HepG2 (cell line): Measurements from ENCODE around the gene DCLRE1C. TPM values are rescaled to one million over a fixed set of nuclear protein-coding genes. Genes with fewer than 3 reads are reported as not detected.

Source experiments
- HOXD1 ChIP-seq: sonication (generic); formaldehyde crosslinking; IDR thresholded peaks from 2 replicates; pipeline ENCODE4 v1.5.0; 2020; ENCODE audit warnings: missing genetic modification reagents
- JUN ChIP-seq: sonication (generic); formaldehyde crosslinking; IDR thresholded peaks from 2 replicates; pipeline ENCODE4 v1.4.0; 2020; ENCODE audit warnings: mild to moderate bottlenecking, missing genetic modification reagents
- KAT2B ChIP-seq: fragments of 150-350 bp; IDR thresholded peaks from 2 replicates; pipeline ENCODE4 v1.6.1; 2014; ENCODE audit warnings: low read depth, low read length, borderline replicate concordance
- KAT7 ChIP-seq: IDR thresholded peaks from 2 replicates; pipeline ENCODE4 v1.6.1; 2018; ENCODE audit warnings: borderline replicate concordance, missing compliant biosample characterization
- MED8 ChIP-seq: sonication (generic); formaldehyde crosslinking; IDR thresholded peaks from 2 replicates; pipeline ENCODE4 v1.8.1; 2023; ENCODE audit warnings: mild to moderate bottlenecking, missing genetic modification reagents; ENCODE audit not compliant: insufficient replicate concordance
- NR2F2 ChIP-seq: IDR thresholded peaks from 2 replicates; pipeline ENCODE4 v1.6.1; 2012; ENCODE audit warnings: low read depth, inconsistent platforms, borderline replicate concordance
- REXO4 ChIP-seq: sonication (generic); formaldehyde crosslinking; IDR thresholded peaks from 2 replicates; pipeline ENCODE4 v1.8.0; 2022; ENCODE audit warnings: missing genetic modification reagents, mild to moderate bottlenecking, borderline replicate concordance
- SMAD9 ChIP-seq: sonication (generic); formaldehyde crosslinking; IDR thresholded peaks from 2 replicates; pipeline ENCODE4 v1.5.1; 2020; ENCODE audit warnings: mild to moderate bottlenecking, missing genetic modification reagents
- SNAI1 ChIP-seq: sonication (generic); formaldehyde crosslinking; IDR thresholded peaks from 2 replicates; pipeline ENCODE4 v1.5.0; 2020; ENCODE audit warnings: mild to moderate bottlenecking, missing genetic modification reagents, borderline replicate concordance
- TRIM24 ChIP-seq: sonication (generic); formaldehyde crosslinking; IDR thresholded peaks from 2 replicates; pipeline ENCODE4 v1.8.0; 2022; ENCODE audit warnings: mild to moderate bottlenecking, missing genetic modification reagents
- ZBTB20 ChIP-seq: sonication (generic); formaldehyde crosslinking; IDR thresholded peaks from 2 replicates; pipeline ENCODE4 v1.8.1; 2023; ENCODE audit warnings: missing genetic modification reagents, low read depth, mild to moderate bottlenecking, borderline replicate concordance
- ZNF138 ChIP-seq: sonication (generic); formaldehyde crosslinking; IDR thresholded peaks from 2 replicates; pipeline ENCODE4 v1.5.0; 2020; ENCODE audit warnings: mild to moderate bottlenecking, low read depth, missing genetic modification reagents
- ZNF296 ChIP-seq: sonication (generic); formaldehyde crosslinking; conservative IDR thresholded peaks from 2 replicates; pipeline ENCODE4 v1.5.0; 2020; ENCODE audit warnings: mild to moderate bottlenecking, missing genetic modification reagents
- ZNF343 ChIP-seq: sonication (generic); formaldehyde crosslinking; IDR thresholded peaks from 2 replicates; pipeline ENCODE4 v1.4.0; 2020; ENCODE audit warnings: mild to moderate bottlenecking, missing genetic modification reagents
- ZNF484 ChIP-seq: sonication (generic); formaldehyde crosslinking; IDR thresholded peaks from 2 replicates; pipeline ENCODE4 v1.5.1; 2020; ENCODE audit warnings: mild to moderate bottlenecking, low read depth, missing genetic modification reagents, borderline replicate concordance
- ZNF839 ChIP-seq: sonication (generic); formaldehyde crosslinking; IDR thresholded peaks from 2 replicates; pipeline ENCODE4 v1.4.0; 2020; ENCODE audit warnings: missing genetic modification reagents, mild to moderate bottlenecking, borderline replicate concordance
- polyA plus RNA-seq, 8 experiments: library from polyadenylated mRNA; depleted of rRNA in 3 of 8; stranded (reverse) in 7 of 8; unstranded in 1 of 8; fragments of >200 nt; fragmentation: Illumina TruSeq in 4 of 8; extraction: Trizol in 4 of 8; gene quantifications; 2 replicates each; pipeline versions ENCODE4 v1.2.1 to v1.2.3, GENCODE V29; 2011 to 2016; ENCODE audit warnings: low read depth in 4 of 8, missing spikeins in 1 of 8, mixed read lengths in 1 of 8; ENCODE audit not compliant: insufficient read depth in 1 of 8
- total RNA-seq, 5 experiments: library from RNA; depleted of rRNA; stranded (reverse); fragments of >200 nt; fragmentation: Illumina TruSeq; extraction: Trizol; gene quantifications; 2 replicates each; pipeline ENCODE4 v1.2.3, GENCODE V29; 2016; ENCODE audit warnings: low read depth in 1 of 5
- TF ChIP-seq, protein P1 (sequence below): sonication (generic); formaldehyde crosslinking; IDR thresholded peaks from 2 replicates; pipeline ENCODE4 v1.8.1; 2023; ENCODE audit warnings: missing genetic modification reagents, inconsistent platforms, borderline replicate concordance
- TF ChIP-seq, protein P2 (sequence below): sonication (generic); formaldehyde crosslinking; IDR thresholded peaks from 2 replicates; pipeline ENCODE4 v1.8.1; 2023; ENCODE audit warnings: mild to moderate bottlenecking, inconsistent platforms, moderate library complexity, missing genetic modification reagents, borderline replicate concordance
- TF ChIP-seq, protein P3 (sequence below): sonication (generic); formaldehyde crosslinking; IDR thresholded peaks from 2 replicates; pipeline ENCODE4 v1.4.0; 2020; ENCODE audit warnings: missing genetic modification reagents
- TF ChIP-seq, protein P4 (sequence below): sonication (generic); formaldehyde crosslinking; IDR thresholded peaks from 2 replicates; pipeline ENCODE4 v1.4.0; 2020; ENCODE audit warnings: mild to moderate bottlenecking, missing genetic modification reagents

DCLRE1C gene
- total and polyA plus RNA-seq, 2 of the 13 experiments (the other 11 are each of a cell fraction or from before 2014, with no cell fraction given), result 3.0 to 10.3 TPM

DNA sequence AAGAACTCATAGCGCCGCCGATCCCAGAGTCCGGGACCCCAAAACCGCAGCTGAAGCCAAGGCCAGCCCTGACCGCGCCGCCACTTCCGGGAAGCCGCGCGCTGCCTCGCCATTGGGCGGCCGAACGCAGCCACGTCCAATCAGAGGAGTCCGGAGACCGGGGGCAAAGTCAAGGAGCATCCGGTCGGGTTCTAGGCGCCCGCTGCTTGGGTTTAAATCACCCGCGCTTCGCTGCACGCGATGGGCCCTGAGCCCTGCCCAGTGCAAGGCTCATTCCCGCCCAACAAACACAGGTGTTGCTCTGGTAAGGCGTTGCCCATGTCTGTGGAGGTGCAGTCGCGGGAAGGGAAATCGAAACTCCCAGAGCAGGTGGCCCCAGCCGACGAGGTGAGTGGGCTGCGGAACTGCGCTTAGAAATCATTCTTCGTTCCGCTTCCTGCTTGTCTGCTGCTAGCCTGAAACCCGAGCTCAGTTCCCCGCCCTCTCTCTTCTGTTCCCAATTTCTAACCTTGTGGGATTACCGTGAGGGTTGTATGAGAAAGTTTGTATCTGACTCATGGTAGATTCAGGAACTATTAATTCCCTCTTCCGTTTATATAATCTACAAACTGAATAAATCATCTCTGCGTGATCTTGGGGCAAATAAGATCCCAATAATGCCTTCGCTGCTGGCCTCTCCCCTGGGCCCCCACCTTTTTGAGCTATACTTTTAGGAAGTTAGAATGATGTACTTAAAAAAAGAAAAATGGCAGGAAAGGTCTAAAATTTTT lies at the start of gene DCLRE1C (continued):
- TF ChIP-seq, protein P1, sequence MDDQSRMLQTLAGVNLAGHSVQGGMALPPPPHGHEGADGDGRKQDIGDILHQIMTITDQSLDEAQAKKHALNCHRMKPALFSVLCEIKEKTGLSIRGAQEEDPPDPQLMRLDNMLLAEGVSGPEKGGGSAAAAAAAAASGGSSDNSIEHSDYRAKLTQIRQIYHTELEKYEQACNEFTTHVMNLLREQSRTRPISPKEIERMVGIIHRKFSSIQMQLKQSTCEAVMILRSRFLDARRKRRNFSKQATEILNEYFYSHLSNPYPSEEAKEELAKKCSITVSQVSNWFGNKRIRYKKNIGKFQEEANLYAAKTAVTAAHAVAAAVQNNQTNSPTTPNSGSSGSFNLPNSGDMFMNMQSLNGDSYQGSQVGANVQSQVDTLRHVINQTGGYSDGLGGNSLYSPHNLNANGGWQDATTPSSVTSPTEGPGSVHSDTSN (CRISPR knock-in tag), result no peak
- TF ChIP-seq JUN (peak; percentile 85), TRIM24 (CRISPR knock-in tag) (no peak), SNAI1 (CRISPR knock-in tag) (peak; percentile 40; the same call in 1 of the 2 replicates), ZNF484 (no peak), ZNF138 (CRISPR knock-in tag) (no peak), ZNF839 (peak; percentile 95; the same call in 1 of the 2 replicates), REXO4 (CRISPR knock-in tag) (peak; percentile 99), MED8 (peak; percentile 37), NR2F2 (peak; percentile 36; the same call in 1 of the 2 replicates), HOXD1 (CRISPR knock-in tag) (peak; percentile 89; the same call in 1 of the 2 replicates), ZNF296 (CRISPR knock-in tag) (no peak), KAT7 (CRISPR knock-in tag) (peak; percentile 52; the same call in 1 of the 2 replicates), SMAD9 (CRISPR knock-in tag) (peak; percentile 96; the same call in 1 of the 2 replicates), ZBTB20 (peak; percentile 61; the same call in 1 of the 2 replicates), ZNF343 (CRISPR knock-in tag) (peak; percentile 97), KAT2B (no peak)
- TF ChIP-seq, protein P2, sequence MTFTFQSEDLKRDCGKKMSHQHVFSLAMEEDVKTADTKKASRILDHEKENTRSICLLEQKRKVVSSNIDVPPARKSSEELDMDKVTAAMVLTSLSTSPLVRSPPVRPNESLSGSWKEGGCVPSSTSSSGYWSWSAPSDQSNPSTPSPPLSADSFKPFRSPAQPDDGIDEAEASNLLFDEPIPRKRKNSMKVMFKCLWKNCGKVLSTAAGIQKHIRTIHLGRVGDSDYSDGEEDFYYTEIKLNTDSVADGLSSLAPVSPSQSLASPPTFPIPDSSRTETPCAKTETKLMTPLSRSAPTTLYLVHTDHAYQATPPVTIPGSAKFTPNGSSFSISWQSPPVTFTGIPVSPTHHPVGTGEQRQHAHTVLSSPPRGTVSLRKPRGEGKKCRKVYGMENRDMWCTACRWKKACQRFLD (CRISPR knock-in tag), result peak; percentile 95; the same call in 1 of the 2 replicates
- TF ChIP-seq, protein P3, sequence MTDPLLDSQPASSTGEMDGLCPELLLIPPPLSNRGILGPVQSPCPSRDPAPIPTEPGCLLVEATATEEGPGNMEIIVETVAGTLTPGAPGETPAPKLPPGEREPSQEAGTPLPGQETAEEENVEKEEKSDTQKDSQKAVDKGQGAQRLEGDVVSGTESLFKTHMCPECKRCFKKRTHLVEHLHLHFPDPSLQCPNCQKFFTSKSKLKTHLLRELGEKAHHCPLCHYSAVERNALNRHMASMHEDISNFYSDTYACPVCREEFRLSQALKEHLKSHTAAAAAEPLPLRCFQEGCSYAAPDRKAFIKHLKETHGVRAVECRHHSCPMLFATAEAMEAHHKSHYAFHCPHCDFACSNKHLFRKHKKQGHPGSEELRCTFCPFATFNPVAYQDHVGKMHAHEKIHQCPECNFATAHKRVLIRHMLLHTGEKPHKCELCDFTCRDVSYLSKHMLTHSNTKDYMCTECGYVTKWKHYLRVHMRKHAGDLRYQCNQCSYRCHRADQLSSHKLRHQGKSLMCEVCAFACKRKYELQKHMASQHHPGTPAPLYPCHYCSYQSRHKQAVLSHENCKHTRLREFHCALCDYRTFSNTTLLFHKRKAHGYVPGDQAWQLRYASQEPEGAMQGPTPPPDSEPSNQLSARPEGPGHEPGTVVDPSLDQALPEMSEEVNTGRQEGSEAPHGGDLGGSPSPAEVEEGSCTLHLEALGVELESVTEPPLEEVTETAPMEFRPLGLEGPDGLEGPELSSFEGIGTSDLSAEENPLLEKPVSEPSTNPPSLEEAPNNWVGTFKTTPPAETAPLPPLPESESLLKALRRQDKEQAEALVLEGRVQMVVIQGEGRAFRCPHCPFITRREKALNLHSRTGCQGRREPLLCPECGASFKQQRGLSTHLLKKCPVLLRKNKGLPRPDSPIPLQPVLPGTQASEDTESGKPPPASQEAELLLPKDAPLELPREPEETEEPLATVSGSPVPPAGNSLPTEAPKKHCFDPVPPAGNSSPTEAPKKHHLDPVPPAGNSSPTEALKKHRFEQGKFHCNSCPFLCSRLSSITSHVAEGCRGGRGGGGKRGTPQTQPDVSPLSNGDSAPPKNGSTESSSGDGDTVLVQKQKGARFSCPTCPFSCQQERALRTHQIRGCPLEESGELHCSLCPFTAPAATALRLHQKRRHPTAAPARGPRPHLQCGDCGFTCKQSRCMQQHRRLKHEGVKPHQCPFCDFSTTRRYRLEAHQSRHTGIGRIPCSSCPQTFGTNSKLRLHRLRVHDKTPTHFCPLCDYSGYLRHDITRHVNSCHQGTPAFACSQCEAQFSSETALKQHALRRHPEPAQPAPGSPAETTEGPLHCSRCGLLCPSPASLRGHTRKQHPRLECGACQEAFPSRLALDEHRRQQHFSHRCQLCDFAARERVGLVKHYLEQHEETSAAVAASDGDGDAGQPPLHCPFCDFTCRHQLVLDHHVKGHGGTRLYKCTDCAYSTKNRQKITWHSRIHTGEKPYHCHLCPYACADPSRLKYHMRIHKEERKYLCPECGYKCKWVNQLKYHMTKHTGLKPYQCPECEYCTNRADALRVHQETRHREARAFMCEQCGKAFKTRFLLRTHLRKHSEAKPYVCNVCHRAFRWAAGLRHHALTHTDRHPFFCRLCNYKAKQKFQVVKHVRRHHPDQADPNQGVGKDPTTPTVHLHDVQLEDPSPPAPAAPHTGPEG, result peak; percentile 97
- TF ChIP-seq, protein P4, sequence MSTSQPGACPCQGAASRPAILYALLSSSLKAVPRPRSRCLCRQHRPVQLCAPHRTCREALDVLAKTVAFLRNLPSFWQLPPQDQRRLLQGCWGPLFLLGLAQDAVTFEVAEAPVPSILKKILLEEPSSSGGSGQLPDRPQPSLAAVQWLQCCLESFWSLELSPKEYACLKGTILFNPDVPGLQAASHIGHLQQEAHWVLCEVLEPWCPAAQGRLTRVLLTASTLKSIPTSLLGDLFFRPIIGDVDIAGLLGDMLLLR, result peak; percentile 79; the same call in 1 of the 2 replicates
